ENCODE measurements around the gene ARHGEF11. TPM values are rescaled to one million over a fixed set of nuclear protein-coding genes. Genes with fewer than 3 reads are reported as not detected.

Gene ARHGEF11
- total and polyA plus RNA-seq, 2 of the 4 experiments (the other 2 are of a cell fraction): 16.8 to 17.2 TPM

- in situ Hi-C loops (cut with MboI; ENCODE audit: low sequenced_read_pairs): no loop called here
- no peak overlapping the region for H3K27ac ChIP-seq (ENCODE audit: insufficient read depth, low read length)
- CTCF ChIA-PET: no interaction called here
These were observed 45.8 kb downstream of the ARHGEF11 start for GRCh38 chr1:156999596-157000320.

More at GRCh38 chr1:156999596-157000320, 45.8 kb downstream of the ARHGEF11 start:
- Histone ChIP-seq H3K4me3 (ENCODE audit: insufficient read depth, low read depth, low read length) (no peak overlapping the region), H3K36me3 (ENCODE audit: control insufficient read depth, insufficient read depth, low read length) (no peaks in the 10 kb centered on the region), H3K4ac (ENCODE audit: low read depth, low read length) (no peak overlapping the region), H3K4me2 (ENCODE audit: low read depth, low read length) (no peak overlapping the region), H3K4me1 (ENCODE audit: control insufficient read depth, insufficient read depth, low read length) (peaks cover 5% of the 10 kb centered on the region), H2BK5ac (ENCODE audit: low read depth, low read length, poor library complexity, severe bottlenecking) (no peak overlapping the region), H4K5ac (ENCODE audit: low read depth, low read length) (no peak overlapping the region), H3K9ac (ENCODE audit: low read depth, low read length) (no peak overlapping the region), H3K18ac (ENCODE audit: low read depth, low read length) (no peak overlapping the region), H4K91ac (ENCODE audit: insufficient read depth, low read depth, low read length) (no peak overlapping the region), H3K9me3 (ENCODE audit: control insufficient read depth, insufficient read depth, low read length) (no peaks in the 10 kb centered on the region), H2BK15ac (ENCODE audit: low read depth, low read length) (no peak overlapping the region), H4K20me1 (ENCODE audit: insufficient read depth, low read length) (peaks cover 17% of the 10 kb centered on the region; the same call in 1 of the 2 replicates), H2AFZ (replicated peaks; ENCODE audit: low read length, poor library complexity) (no peak overlapping the region), H3K9me1 (ENCODE audit: insufficient read depth, low read length) (no peaks in the 10 kb centered on the region; the same call in 1 of the 2 replicates), H2AK5ac (ENCODE audit: low read depth, low read length) (no peak overlapping the region), H3K14ac (replicated peaks; ENCODE audit: low read depth, low read length) (no peak overlapping the region), H3K56ac (ENCODE audit: extremely low read depth, insufficient read depth, low read length) (no peak overlapping the region), H3K79me1 (ENCODE audit: low read depth in 1 of 2, low read length in 2 of 2) (peaks cover 42 to 60% of the 10 kb centered on the region in 2 experiments), H2BK120ac (ENCODE audit: low read depth, low read length) (no peak overlapping the region), H3K23ac (ENCODE audit: low read depth, low read length) (no peak overlapping the region), H4K8ac (ENCODE audit: low read depth in 2 of 2, low read length in 2 of 2) (no peak overlapping the region), H2AK9ac (replicated peaks; ENCODE audit: low read depth, low read length, poor library complexity) (no peak overlapping the region), H3K27me3 (ENCODE audit: control insufficient read depth, insufficient read depth, low read length) (no peaks in the 10 kb centered on the region), H2BK20ac (ENCODE audit: low read depth, low read length) (no peak overlapping the region)
- no peak for DNase-seq
- BruUV-seq (replicated peaks): no TSS peak
- POLR2A ChIA-PET (ENCODE audit: unreplicated experiment): no interaction called here
- WGBS, 2 experiments (ENCODE audit: extremely low coverage in 2 of 2, insufficient read length in 1 of 2): no CpG with 5 or more reads among the region's 9 CpGs
- ATAC-seq (ENCODE audit: low read depth): no peak
- dilution Hi-C loops (cut with HindIII; ENCODE audit: low sequenced_read_pairs, unreplicated experiment) (no loop called here), intact Hi-C loops (cut with micrococcal nuclease) (no loop called here)
- TF ChIP-seq CEBPB (IDR thresholded peaks at IDR 0.05; ENCODE audit: low read depth, low read length) (no peak), CTCF (conservative IDR thresholded peaks at IDR 0.05; ENCODE audit: low read depth, low read length) (no peak)

All from IMR-90 (cell line).